ENCODE data around the gene SASH1. TPM values are rescaled to one million over a fixed set of nuclear protein-coding genes. Genes with fewer than 3 reads are reported as not detected.

Gene SASH1
- total RNA-seq, result not detected

GRCh38 chr6:148342350-148343046 lies at the start of gene SASH1:
SASH1 (plus strand) TSS chr6:148342838; CDS start chr6:148343068, 230 bp downstream.
- Mint-ChIP-seq H3K27ac (no peak within 1 kb of the TSS), H3K4me1 (peaks cover 6% of the 10 kb centered on the region), H3K36me3 (no peaks in the 10 kb centered on the region), H3K27me3 (peaks cover 50% of the 10 kb centered on the region), H3K4me3 (peak within 1 kb of the TSS; percentile 79), H3K9me3 (no peaks in the 10 kb centered on the region)
- POLR2A ChIA-PET, result no interaction called here
- DNase-seq (peak; percentile 36), ATAC-seq (ENCODE audit: low read depth) (peak; percentile 66)

- POLR2A ChIA-PET, result no interaction called here
- Mint-ChIP-seq H3K27ac (no peak overlapping the region), H3K27me3 (no peaks in the 10 kb centered on the region), H3K4me1 (no peaks in the 10 kb centered on the region), H3K36me3 (no peaks in the 10 kb centered on the region), H3K9me3 (no peaks in the 10 kb centered on the region), H3K4me3 (no peak overlapping the region)
- ATAC-seq (ENCODE audit: low read depth), result no peak
- DNase-seq, result no peak
Observed at GRCh38 chr6:148293181-148293995, 49.2 kb upstream of the SASH1 start.

- DNase-seq (no peak), ATAC-seq (ENCODE audit: low read depth) (no peak)
- POLR2A ChIA-PET, result no interaction called here
- Mint-ChIP-seq H3K27me3 (no peaks in the 10 kb centered on the region), H3K9me3 (no peaks in the 10 kb centered on the region), H3K4me3 (no peak overlapping the region), H3K4me1 (no peaks in the 10 kb centered on the region), H3K36me3 (no peaks in the 10 kb centered on the region), H3K27ac (no peak overlapping the region)
Observed at GRCh38 chr6:148294059-148294458, 48.6 kb upstream of the SASH1 start.

- POLR2A ChIA-PET, result no interaction called here
- no peaks in the 10 kb centered on the region for H3K36me3 Mint-ChIP-seq
- no peak for DNase-seq
- no peaks in the 10 kb centered on the region for H3K9me3 Mint-ChIP-seq
- no peaks in the 10 kb centered on the region for H3K27me3 Mint-ChIP-seq
- no peak overlapping the region for H3K4me3 Mint-ChIP-seq
- H3K4me1 Mint-ChIP-seq, result no peaks in the 10 kb centered on the region
- no peak for ATAC-seq (ENCODE audit: low read depth)
- no peak overlapping the region for H3K27ac Mint-ChIP-seq
Observed at GRCh38 chr6:148295261-148295887, 47.3 kb upstream of the SASH1 start.

- DNase-seq, result no peak
- Mint-ChIP-seq H3K36me3 (no peaks in the 10 kb centered on the region), H3K4me3 (no peak overlapping the region), H3K27ac (no peak overlapping the region), H3K9me3 (no peaks in the 10 kb centered on the region), H3K4me1 (no peaks in the 10 kb centered on the region), H3K27me3 (no peaks in the 10 kb centered on the region)
- no peak for ATAC-seq (ENCODE audit: low read depth)
- POLR2A ChIA-PET, result no interaction called here
Observed at GRCh38 chr6:148296771-148297170, 45.9 kb upstream of the SASH1 start.

- H3K4me3 Mint-ChIP-seq, result no peak overlapping the region
- H3K27ac Mint-ChIP-seq, result no peak overlapping the region
- POLR2A ChIA-PET, result no interaction called here
- H3K4me1 Mint-ChIP-seq, result no peaks in the 10 kb centered on the region
- H3K36me3 Mint-ChIP-seq, result no peaks in the 10 kb centered on the region
- ATAC-seq (ENCODE audit: low read depth) (no peak), DNase-seq (no peak)
- H3K27me3 Mint-ChIP-seq, result no peaks in the 10 kb centered on the region
- H3K9me3 Mint-ChIP-seq, result no peaks in the 10 kb centered on the region
Observed at GRCh38 chr6:148298683-148299082, 44.0 kb upstream of the SASH1 start.

GRCh38 chr6:148303616-148304015 lies 39.0 kb upstream of the SASH1 start:
- Mint-ChIP-seq H3K4me1 (no peaks in the 10 kb centered on the region), H3K36me3 (no peaks in the 10 kb centered on the region), H3K27me3 (no peaks in the 10 kb centered on the region), H3K9me3 (no peaks in the 10 kb centered on the region), H3K4me3 (no peak overlapping the region), H3K27ac (no peak overlapping the region)
- DNase-seq (no peak), ATAC-seq (ENCODE audit: low read depth) (no peak)
- POLR2A ChIA-PET, result no interaction called here

- POLR2A ChIA-PET, result interaction anchor here (0.7 kb wide), 1 partner anchor 101 kb away, joined by 3 read pairs; no protein-coding TSS in a partner anchor
Observed at GRCh38 chr6:148304976-148305375, 37.7 kb upstream of the SASH1 start.

GRCh38 chr6:148306286-148306685 lies 36.4 kb upstream of the SASH1 start:
- Mint-ChIP-seq H3K36me3 (no peaks in the 10 kb centered on the region), H3K27ac (no peak overlapping the region), H3K4me1 (no peaks in the 10 kb centered on the region), H3K4me3 (no peak overlapping the region), H3K27me3 (no peaks in the 10 kb centered on the region), H3K9me3 (no peaks in the 10 kb centered on the region)
- DNase-seq, result no peak
- POLR2A ChIA-PET, result no interaction called here
- no peak for ATAC-seq (ENCODE audit: low read depth)

More at GRCh38 chr6:148304976-148305375, 37.7 kb upstream of the SASH1 start:
- Mint-ChIP-seq H3K36me3 (no peaks in the 10 kb centered on the region), H3K4me3 (no peak overlapping the region), H3K9me3 (no peaks in the 10 kb centered on the region), H3K27me3 (no peaks in the 10 kb centered on the region), H3K27ac (no peak overlapping the region), H3K4me1 (no peaks in the 10 kb centered on the region)
- ATAC-seq (ENCODE audit: low read depth) (no peak), DNase-seq (no peak)

GRCh38 chr6:148307405-148307804 lies 35.2 kb upstream of the SASH1 start:
- Mint-ChIP-seq H3K27ac (no peak overlapping the region), H3K4me1 (no peaks in the 10 kb centered on the region), H3K4me3 (no peak overlapping the region), H3K27me3 (no peaks in the 10 kb centered on the region), H3K9me3 (no peaks in the 10 kb centered on the region), H3K36me3 (no peaks in the 10 kb centered on the region)
- DNase-seq (no peak), ATAC-seq (ENCODE audit: low read depth) (no peak)
- POLR2A ChIA-PET, result no interaction called here

- H3K27ac Mint-ChIP-seq, result no peak overlapping the region
- DNase-seq (no peak), ATAC-seq (ENCODE audit: low read depth) (no peak)
- H3K4me1 Mint-ChIP-seq, result no peaks in the 10 kb centered on the region
- H3K9me3 Mint-ChIP-seq, result no peaks in the 10 kb centered on the region
- H3K27me3 Mint-ChIP-seq, result no peaks in the 10 kb centered on the region
- POLR2A ChIA-PET, result no interaction called here
- no peaks in the 10 kb centered on the region for H3K36me3 Mint-ChIP-seq
- H3K4me3 Mint-ChIP-seq, result no peak overlapping the region
Observed at GRCh38 chr6:148309301-148309700, 33.3 kb upstream of the SASH1 start.

- H3K27me3 Mint-ChIP-seq, result no peaks in the 10 kb centered on the region
- no peak overlapping the region for H3K4me3 Mint-ChIP-seq
- POLR2A ChIA-PET, result no interaction called here
- no peak overlapping the region for H3K27ac Mint-ChIP-seq
- H3K9me3 Mint-ChIP-seq, result no peaks in the 10 kb centered on the region
- ATAC-seq (ENCODE audit: low read depth) (no peak), DNase-seq (no peak)
- no peaks in the 10 kb centered on the region for H3K36me3 Mint-ChIP-seq
- no peaks in the 10 kb centered on the region for H3K4me1 Mint-ChIP-seq
Observed at GRCh38 chr6:148311966-148312669, 30.5 kb upstream of the SASH1 start.

- ATAC-seq (ENCODE audit: low read depth) (no peak), DNase-seq (no peak)
- H3K36me3 Mint-ChIP-seq, result no peaks in the 10 kb centered on the region
- H3K27ac Mint-ChIP-seq, result no peak overlapping the region
- H3K4me3 Mint-ChIP-seq, result no peak overlapping the region
- H3K9me3 Mint-ChIP-seq, result no peaks in the 10 kb centered on the region
- H3K27me3 Mint-ChIP-seq, result no peaks in the 10 kb centered on the region
- no peaks in the 10 kb centered on the region for H3K4me1 Mint-ChIP-seq
- POLR2A ChIA-PET, result no interaction called here
Observed at GRCh38 chr6:148313488-148313887, 29.1 kb upstream of the SASH1 start.

Data from activated naive CD8-positive, alpha-beta T cell treated with anti-CD3 and anti-CD28 coated beads, Interleukin-2, amount 10 ng/mL, durations not matched to agents 7 days and 5 days (primary cell).